SK-N-SH (cell line): ENCODE results near the gene CDK14. TPM values are rescaled to one million over a fixed set of nuclear protein-coding genes. Genes with fewer than 3 reads are reported as not detected.
A peak's percentile ranks its signal among the peaks of the same experiment; 100 is the strongest.

ENCODE experiments used
- CTCF ChIA-PET: fragments of 300-600, 350-600 bp; formaldehyde crosslinking; extraction: SDS; loops from one replicate; lab custom pipeline; 2021; lab: Yijun Ruan, JAX
- POLR2A ChIA-PET: fragments of 350-600 bp; sonication (Branson Sonifier 250); formaldehyde crosslinking; extraction: SDS; loops from one replicate; lab custom pipeline; 2020; ENCODE audit warnings: antibody characterized with exemption, inconsistent platforms; lab: Yijun Ruan, JAX
- DNase-seq: peaks from one replicate; pipeline ENCODE4 v3.0.0; 2012
- H2AFZ ChIP-seq: fragments of 200-600 bp; sonication (generic); 2 replicates; pipeline ENCODE4 v1.8.1; 2016; ENCODE audit warnings: antibody characterized with exemption, mild to moderate bottlenecking, low read depth
- H3F3A ChIP-seq: fragments of 200-600 bp; sonication (generic); replicated peaks from 2 replicates; pipeline ENCODE3; 2016; ENCODE audit warnings: antibody characterized with exemption, mild to moderate bottlenecking; ENCODE audit not compliant: insufficient read depth
- H3K27ac ChIP-seq, 2 experiments: fragments of 200-500 bp in 1 of 2; fragments of 200-600 bp in 1 of 2; sonication (Bioruptor generic) in 1 of 2; sonication (generic), shearing (Covaris generic) in 1 of 2; 2 replicates each; pipeline versions ENCODE4 v1.5.1 to v1.6.1; 2014 to 2016; ENCODE audit warnings: low read depth in 2 of 2, inconsistent platforms in 1 of 2, low read length in 1 of 2, mild to moderate bottlenecking in 1 of 2, mixed read lengths in 1 of 2
- H3K27me3 ChIP-seq: fragments of 200-600 bp; sonication (generic), shearing (Covaris generic); 2 replicates; pipeline ENCODE4 v1.6.1; 2016; ENCODE audit warnings: mixed run types; ENCODE audit not compliant: insufficient read depth
- H3K36me3 ChIP-seq, 2 experiments: fragments of 200-500 bp in 1 of 2; fragments of 200-600 bp in 1 of 2; sonication (Bioruptor generic) in 1 of 2; sonication (generic) in 1 of 2; replicated peaks in 1 of 2; 2 replicates each; pipeline versions ENCODE3 to v1.5.1; 2014 to 2016; ENCODE audit warnings: low read length in 1 of 2, mild to moderate bottlenecking in 1 of 2; ENCODE audit not compliant: insufficient read depth in 2 of 2, control insufficient read depth in 1 of 2
- H3K4me1 ChIP-seq, 2 experiments: fragments of 200-500 bp in 1 of 2; fragments of 200-600 bp in 1 of 2; sonication (Bioruptor generic) in 1 of 2; sonication (generic), shearing (Covaris generic) in 1 of 2; 2 replicates each; pipeline versions ENCODE4 v1.5.1 to v1.6.1; 2014 to 2016; ENCODE audit warnings: low read depth in 1 of 2, low read length in 1 of 2, mixed run types in 1 of 2; ENCODE audit not compliant: insufficient read depth in 2 of 2, control insufficient read depth in 1 of 2
- H3K4me2 ChIP-seq: fragments of 200-600 bp; sonication (generic), shearing (Covaris generic); 2 replicates; pipeline ENCODE4 v1.6.1; 2017; ENCODE audit warnings: mixed run types
- H3K4me3 ChIP-seq, 2 experiments: fragments of 200-500 bp in 1 of 2; fragments of 200-600 bp in 1 of 2; sonication (Bioruptor generic) in 1 of 2; sonication (generic), shearing (Covaris generic) in 1 of 2; 2 replicates each; pipeline versions ENCODE4 v1.5.1 to v1.8.1; 2014 to 2016; ENCODE audit warnings: low read depth in 2 of 2, inconsistent platforms in 1 of 2, low read length in 1 of 2, mild to moderate bottlenecking in 1 of 2, mixed read lengths in 1 of 2, moderate library complexity in 1 of 2
- H3K79me2 ChIP-seq: fragments of 200-600 bp; sonication (generic); 2 replicates; pipeline ENCODE4 v1.8.1; 2017; ENCODE audit warnings: mild to moderate bottlenecking; ENCODE audit not compliant: insufficient read depth
- H3K9ac ChIP-seq: fragments of 200-600 bp; sonication (generic); 2 replicates; pipeline ENCODE4 v1.6.1; 2017; ENCODE audit warnings: mixed run types
- H3K9me2 ChIP-seq: fragments of 200-600 bp; sonication (generic); 2 replicates; pipeline ENCODE4 v1.6.1; 2017; ENCODE audit warnings: mixed run types
- H3K9me3 ChIP-seq: fragments of 200-600 bp; sonication (generic); 2 replicates; pipeline ENCODE4 v1.6.1; 2017; ENCODE audit warnings: mixed run types, mild to moderate bottlenecking, moderate library complexity
- H4K20me1 ChIP-seq: fragments of 200-600 bp; sonication (generic); 2 replicates; pipeline ENCODE4 v1.6.1; 2017; ENCODE audit warnings: mild to moderate bottlenecking, mixed run types; ENCODE audit not compliant: insufficient read depth
- CHD2 ChIP-seq: fragments of 150-350 bp; IDR thresholded peaks from 2 replicates; pipeline ENCODE4 v1.6.1; 2018; ENCODE audit warnings: low read length; ENCODE audit not compliant: partially characterized antibody
- CTCF ChIP-seq: fragments of 200-600 bp; sonication (generic); IDR thresholded peaks from 2 replicates; pipeline ENCODE4 v1.6.1; 2017; ENCODE audit warnings: antibody characterized with exemption, mild to moderate bottlenecking, moderate library complexity
- ELF1 ChIP-seq: IDR thresholded peaks from 2 replicates; pipeline ENCODE4 v1.4.0; 2012
- EP300 ChIP-seq, 2 experiments: IDR thresholded peaks; 2 replicates each; pipeline versions ENCODE4 v1.4.0 to v1.6.1; 2012; ENCODE audit warnings: borderline replicate concordance in 1 of 2, low read depth in 1 of 2, low read length in 1 of 2
- FOSL2 ChIP-seq: IDR thresholded peaks from 2 replicates; pipeline ENCODE4 v1.4.0; 2012; ENCODE audit warnings: low read depth, mild to moderate bottlenecking, moderate library complexity, borderline replicate concordance
- FOXJ3 ChIP-seq: sonication (generic); formaldehyde crosslinking; IDR thresholded peaks from 2 replicates; pipeline ENCODE4 v1.5.1; 2020; ENCODE audit warnings: mild to moderate bottlenecking, missing genetic modification reagents
- JUND ChIP-seq: IDR thresholded peaks from 2 replicates; pipeline ENCODE4 v1.4.0; 2012
- MXI1 ChIP-seq: IDR thresholded peaks from 2 replicates; pipeline ENCODE4 v1.6.1; 2012; ENCODE audit warnings: mild to moderate bottlenecking, low read depth, low read length, improper control_type of control experiment
- NFIC ChIP-seq: IDR thresholded peaks from 2 replicates; pipeline ENCODE4 v1.4.0; 2012; ENCODE audit warnings: borderline replicate concordance
- NRF1 ChIP-seq: IDR thresholded peaks from 2 replicates; pipeline ENCODE4 v1.6.1; 2012; ENCODE audit warnings: low read depth, mild to moderate bottlenecking, low read length
- RAD21 ChIP-seq: IDR thresholded peaks from 2 replicates; pipeline ENCODE4 v1.6.1; 2012; ENCODE audit warnings: mild to moderate bottlenecking, low read length
- RCOR1 ChIP-seq: fragments of 150-350 bp; IDR thresholded peaks from 2 replicates; pipeline ENCODE4 v1.6.1; 2017; ENCODE audit warnings: antibody characterized with exemption, low read length
- SIN3A ChIP-seq: IDR thresholded peaks from 2 replicates; pipeline ENCODE4 v1.6.1; 2012; ENCODE audit warnings: low read depth, mild to moderate bottlenecking, low read length, moderate library complexity, borderline replicate concordance
- TAF1 ChIP-seq: IDR thresholded peaks from 2 replicates; pipeline ENCODE4 v1.6.1; 2012; ENCODE audit warnings: low read depth, mild to moderate bottlenecking, low read length, moderate library complexity, borderline replicate concordance
- YY1 ChIP-seq: IDR thresholded peaks from 2 replicates; pipeline ENCODE4 v1.4.0; 2012; ENCODE audit warnings: low read depth, mild to moderate bottlenecking
- WGBS: methylation state at CpG from one replicate; pipeline ENCODE4 v1.1.6; 2017; ENCODE audit warnings: low lambda C conversion rate; 5-methylcytosine and 5-hydroxymethylcytosine counted together
- polyA plus RNA-seq, 3 experiments: library from polyadenylated mRNA; depleted of rRNA; stranded (reverse); fragments of >200 nt; gene quantifications; 2 replicates each; pipeline ENCODE4 v1.2.3, GENCODE V29; 2012
- TF ChIP-seq, protein P1 (sequence below): fragments of 150-350 bp; IDR thresholded peaks from 2 replicates; pipeline ENCODE4 v1.6.1; 2017; ENCODE audit warnings: antibody characterized with exemption, low read length, low read depth, borderline replicate concordance
- TF ChIP-seq, protein P2 (sequence below): IDR thresholded peaks from 2 replicates; pipeline ENCODE4; 2012

Gene CDK14
- polyA plus RNA-seq, 1 of the 3 experiments (the other 2 are of a cell fraction): 13.9 TPM

GRCh38 chr7:90604383-90604782 is 8.3 kb downstream of the CDK14 start (continued):
- TF ChIP-seq, protein P1, sequence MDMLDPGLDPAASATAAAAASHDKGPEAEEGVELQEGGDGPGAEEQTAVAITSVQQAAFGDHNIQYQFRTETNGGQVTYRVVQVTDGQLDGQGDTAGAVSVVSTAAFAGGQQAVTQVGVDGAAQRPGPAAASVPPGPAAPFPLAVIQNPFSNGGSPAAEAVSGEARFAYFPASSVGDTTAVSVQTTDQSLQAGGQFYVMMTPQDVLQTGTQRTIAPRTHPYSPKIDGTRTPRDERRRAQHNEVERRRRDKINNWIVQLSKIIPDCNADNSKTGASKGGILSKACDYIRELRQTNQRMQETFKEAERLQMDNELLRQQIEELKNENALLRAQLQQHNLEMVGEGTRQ: no peak

- TF ChIP-seq RAD21: no peak
- TF ChIP-seq FOXJ3 (CRISPR knock-in tag): no peak
- no peak for TF ChIP-seq NFIC
- TF ChIP-seq TAF1: no peak
- TF ChIP-seq YY1: no peak
- peak; percentile 64 for TF ChIP-seq MXI1
- TF ChIP-seq SIN3A: no peak
- no peak overlapping the region for H3K4me2 ChIP-seq
- no peak overlapping the region for H3K4me3 ChIP-seq
- H3K79me2 ChIP-seq: peaks cover 100% of the 10 kb centered on the region
- no peak overlapping the region for H2AFZ ChIP-seq
- no peaks in the 10 kb centered on the region for H3K27me3 ChIP-seq
- ChIA-PET CTCF (interaction anchor here (1.3 to 6.4 kb wide), 5 partner anchors 9 to 150 kb away, joined by 4 to 38 read pairs (median 5); partner anchors contain the start of gene CDK14), POLR2A (no interaction called here)
- H3K36me3 ChIP-seq: peaks cover 0 to 38% of the 10 kb centered on the region in 2 experiments
- DNase-seq: peak; percentile 33
- peak overlapping the region in 1 of 2 experiments; percentile 48; a peak in 1 of 4 replicates for H3K27ac ChIP-seq
- WGBS: 78% methylated on average over 2 of the region's 2 CpGs
- peaks cover 73% of the 10 kb centered on the region for H4K20me1 ChIP-seq
- no peaks in the 10 kb centered on the region for H3K9me2 ChIP-seq
- no peaks in the 10 kb centered on the region for H3F3A ChIP-seq
- peaks cover 12 to 19% of the 10 kb centered on the region in 2 experiments; a peak in 3 of 4 replicates for H3K4me1 ChIP-seq
- no peaks in the 10 kb centered on the region for H3K9me3 ChIP-seq
- H3K9ac ChIP-seq: no peak overlapping the region
These were observed 8.9 kb downstream of the CDK14 start for GRCh38 chr7:90605055-90605454.

DNA sequence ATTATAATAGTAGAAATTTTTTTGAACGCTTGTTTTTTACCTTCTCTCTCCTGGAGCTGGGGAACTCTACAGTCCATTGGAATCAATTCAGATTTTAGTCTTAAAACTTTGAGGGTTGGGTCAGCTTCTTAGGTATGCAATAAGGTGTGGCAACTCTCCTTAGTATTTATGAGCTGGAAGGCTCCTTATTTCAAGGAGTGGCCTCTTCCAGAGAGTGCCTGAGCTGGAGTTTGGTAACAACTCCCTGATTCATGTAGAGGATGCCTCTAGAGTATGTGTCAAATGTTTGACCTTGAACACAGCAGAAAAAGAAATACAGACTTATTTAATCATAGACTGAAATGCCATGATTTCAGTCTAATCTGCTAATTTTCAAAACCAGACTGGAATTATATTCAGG is 11.1 kb downstream of the CDK14 start:
- H3K27ac ChIP-seq: no peak overlapping the region
- no peak overlapping the region for H2AFZ ChIP-seq
- no peak for DNase-seq
- peaks cover 0 to 38% of the 10 kb centered on the region in 2 experiments for H3K36me3 ChIP-seq
- CTCF ChIA-PET: interaction anchor here (1.1 to 6.4 kb wide), 7 partner anchors 9 to 101 kb away, joined by 3 to 38 read pairs (median 6); partner anchors contain the start of gene CDK14
- WGBS: 94% methylated on average over 1 of the region's 1 CpG
- H3K79me2 ChIP-seq: peaks cover 100% of the 10 kb centered on the region
- H3F3A ChIP-seq: peaks cover 6% of the 10 kb centered on the region
- H4K20me1 ChIP-seq: peaks cover 63% of the 10 kb centered on the region
- H3K4me1 ChIP-seq: peaks cover 6 to 14% of the 10 kb centered on the region in 2 experiments; a peak in 3 of 4 replicates
- H3K4me3 ChIP-seq: no peak overlapping the region
- no peak overlapping the region for H3K4me2 ChIP-seq
- no peak overlapping the region for H3K9ac ChIP-seq
- H3K9me2 ChIP-seq: no peaks in the 10 kb centered on the region
- TF ChIP-seq CTCF (no peak), ELF1 (no peak), YY1 (no peak), NRF1 (no peak), JUND (no peak), FOSL2 (no peak), RCOR1 (no peak), SIN3A (no peak), EP300 (IDR thresholded peaks at IDR 0.05; ENCODE audit: borderline replicate concordance in 1 of 2, low read depth in 1 of 2, low read length in 1 of 2) (no peak), CHD2 (no peak)
- TF ChIP-seq, protein P1: no peak
- TF ChIP-seq, protein P2, sequence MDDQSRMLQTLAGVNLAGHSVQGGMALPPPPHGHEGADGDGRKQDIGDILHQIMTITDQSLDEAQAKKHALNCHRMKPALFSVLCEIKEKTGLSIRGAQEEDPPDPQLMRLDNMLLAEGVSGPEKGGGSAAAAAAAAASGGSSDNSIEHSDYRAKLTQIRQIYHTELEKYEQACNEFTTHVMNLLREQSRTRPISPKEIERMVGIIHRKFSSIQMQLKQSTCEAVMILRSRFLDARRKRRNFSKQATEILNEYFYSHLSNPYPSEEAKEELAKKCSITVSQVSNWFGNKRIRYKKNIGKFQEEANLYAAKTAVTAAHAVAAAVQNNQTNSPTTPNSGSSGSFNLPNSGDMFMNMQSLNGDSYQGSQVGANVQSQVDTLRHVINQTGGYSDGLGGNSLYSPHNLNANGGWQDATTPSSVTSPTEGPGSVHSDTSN: no peak
- no peaks in the 10 kb centered on the region for H3K27me3 ChIP-seq
- no peaks in the 10 kb centered on the region for H3K9me3 ChIP-seq
- POLR2A ChIA-PET: no interaction called here
